IMR-90 (cell line): Measurements from ENCODE around the gene OR52I2.

Experiments used
- CEBPB ChIP-seq: IDR thresholded peaks from 2 replicates; pipeline ENCODE4 v1.6.1; 2012; ENCODE audit warnings: low read depth, low read length, improper control_type of control experiment
- CTCF ChIP-seq: conservative IDR thresholded peaks from 2 replicates; pipeline ENCODE4 v1.5.1; 2012; ENCODE audit warnings: mild to moderate bottlenecking, low read depth, low read length, improper control_type of control experiment
- FOS ChIP-seq: fragments of 150-350 bp; IDR thresholded peaks from 2 replicates; pipeline ENCODE4 v1.6.1; 2016; ENCODE audit warnings: low read depth, low read length
- POLR2A ChIP-seq: IDR thresholded peaks from 2 replicates; pipeline ENCODE4 v1.6.1; 2012; ENCODE audit warnings: mild to moderate bottlenecking, low read depth, low read length
- RAD21 ChIP-seq: IDR thresholded peaks from 2 replicates; pipeline ENCODE4 v1.6.1; 2012; ENCODE audit warnings: low read length, improper control_type of control experiment
- RFX5 ChIP-seq: IDR thresholded peaks from 2 replicates; pipeline ENCODE4 v1.8.0; 2012; ENCODE audit warnings: low read depth, mild to moderate bottlenecking, low read length, moderate library complexity
- TF ChIP-seq, protein P1 (sequence below): fragments of 150-350 bp; IDR thresholded peaks from 2 replicates; pipeline ENCODE4 v1.6.1; 2017; ENCODE audit warnings: mild to moderate bottlenecking, antibody characterized with exemption, low read length, low read depth
- TF ChIP-seq, protein P2 (sequence below): fragments of 150-350 bp; IDR thresholded peaks from 2 replicates; pipeline ENCODE4 v1.6.1; 2016; ENCODE audit warnings: low read depth, mild to moderate bottlenecking, low read length, moderate library complexity, borderline replicate concordance

DNA sequence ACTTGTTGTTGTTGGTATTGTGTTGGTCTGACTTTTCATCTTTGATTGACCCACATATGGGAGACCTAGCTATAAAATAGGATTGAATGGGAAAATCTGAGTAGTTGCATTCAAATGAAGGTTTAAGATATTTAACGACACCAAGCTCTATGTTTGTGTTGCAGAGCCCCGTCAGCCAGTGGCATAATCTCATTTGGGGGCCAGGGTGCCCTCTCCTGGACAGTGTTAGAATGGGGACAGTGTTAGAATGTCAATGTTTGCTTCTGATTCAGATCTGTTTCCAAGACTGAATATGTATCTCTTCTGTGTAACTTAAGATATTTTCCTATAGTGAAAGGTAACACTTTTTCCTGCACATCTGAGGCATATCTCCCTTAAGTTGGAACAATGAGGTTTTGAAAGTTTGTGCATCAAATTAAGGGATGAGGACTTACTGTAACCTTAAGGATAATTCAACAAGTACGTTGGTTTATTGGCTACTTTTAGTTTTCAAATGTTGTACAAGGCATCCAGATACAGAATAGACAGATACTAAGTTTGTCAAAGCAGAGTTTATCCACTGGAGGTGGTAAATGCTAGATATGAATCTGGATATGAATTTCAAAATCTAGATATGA is 41.8 kb upstream of the OR52I2 start:
- peak; percentile 68 for TF ChIP-seq CTCF
- TF ChIP-seq FOS, result no peak
- no peak for TF ChIP-seq RFX5
- TF ChIP-seq, protein P1, sequence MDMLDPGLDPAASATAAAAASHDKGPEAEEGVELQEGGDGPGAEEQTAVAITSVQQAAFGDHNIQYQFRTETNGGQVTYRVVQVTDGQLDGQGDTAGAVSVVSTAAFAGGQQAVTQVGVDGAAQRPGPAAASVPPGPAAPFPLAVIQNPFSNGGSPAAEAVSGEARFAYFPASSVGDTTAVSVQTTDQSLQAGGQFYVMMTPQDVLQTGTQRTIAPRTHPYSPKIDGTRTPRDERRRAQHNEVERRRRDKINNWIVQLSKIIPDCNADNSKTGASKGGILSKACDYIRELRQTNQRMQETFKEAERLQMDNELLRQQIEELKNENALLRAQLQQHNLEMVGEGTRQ, result no peak
- TF ChIP-seq POLR2A, result no peak
- TF ChIP-seq, protein P2, sequence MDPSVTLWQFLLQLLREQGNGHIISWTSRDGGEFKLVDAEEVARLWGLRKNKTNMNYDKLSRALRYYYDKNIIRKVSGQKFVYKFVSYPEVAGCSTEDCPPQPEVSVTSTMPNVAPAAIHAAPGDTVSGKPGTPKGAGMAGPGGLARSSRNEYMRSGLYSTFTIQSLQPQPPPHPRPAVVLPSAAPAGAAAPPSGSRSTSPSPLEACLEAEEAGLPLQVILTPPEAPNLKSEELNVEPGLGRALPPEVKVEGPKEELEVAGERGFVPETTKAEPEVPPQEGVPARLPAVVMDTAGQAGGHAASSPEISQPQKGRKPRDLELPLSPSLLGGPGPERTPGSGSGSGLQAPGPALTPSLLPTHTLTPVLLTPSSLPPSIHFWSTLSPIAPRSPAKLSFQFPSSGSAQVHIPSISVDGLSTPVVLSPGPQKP, result no peak
- no peak for TF ChIP-seq CEBPB
- TF ChIP-seq RAD21, result peak; percentile 50; the same call in 1 of the 2 replicates
